ENCODE measurements around the gene ROCK1.
"Not testable (repeated sequence)": the region's sequence is repeated elsewhere in the genome, so short reads cannot be mapped to it uniquely, and the experiment has no call there.

ROCK1 gene

DNA sequence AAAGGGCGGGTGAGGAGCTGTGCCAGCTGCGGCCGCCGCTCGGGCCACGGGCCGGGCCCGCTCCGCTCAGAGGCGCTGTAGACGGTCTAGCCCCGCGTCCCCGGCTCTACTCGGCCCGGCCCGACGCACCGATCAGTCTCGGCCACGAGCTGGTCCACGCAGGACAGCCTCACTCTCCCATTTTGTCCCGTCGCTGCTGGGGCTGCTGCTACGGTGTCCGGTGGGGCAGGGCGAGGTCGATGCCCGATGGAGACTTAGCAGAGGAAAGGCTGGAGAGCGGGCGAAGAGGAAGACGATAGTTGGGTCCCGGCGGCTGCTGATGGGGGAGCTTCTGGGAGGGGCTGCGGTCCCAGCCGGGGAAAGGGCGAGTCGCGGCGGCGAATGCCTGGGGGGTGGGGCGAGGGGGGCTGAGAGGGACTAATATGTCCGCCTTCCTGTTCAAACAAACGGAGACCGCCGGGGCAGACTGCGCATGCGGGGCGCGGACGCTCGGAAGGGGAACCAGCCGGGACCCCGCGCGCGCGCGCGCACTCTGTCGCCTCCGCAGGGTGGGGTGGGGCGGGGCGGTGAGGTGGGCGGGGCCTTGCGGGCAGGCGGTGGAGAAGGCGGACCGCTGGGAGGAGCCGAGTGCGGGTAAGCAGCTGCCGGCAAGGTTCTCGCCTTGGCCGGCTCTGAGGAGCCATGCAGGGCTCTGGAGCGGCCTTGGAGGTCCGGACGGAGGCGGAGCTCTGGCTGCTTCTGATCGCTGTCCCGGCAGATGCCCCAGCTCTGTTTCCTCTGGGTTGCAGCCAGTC is at the start of gene ROCK1:
TSS of gene ROCK1 (minus strand) at position 468 of the 794 bp plus-strand sequence. CDS start 903 bp downstream, outside the sequence.
- DNase-seq, result peak; percentile 91

DNA sequence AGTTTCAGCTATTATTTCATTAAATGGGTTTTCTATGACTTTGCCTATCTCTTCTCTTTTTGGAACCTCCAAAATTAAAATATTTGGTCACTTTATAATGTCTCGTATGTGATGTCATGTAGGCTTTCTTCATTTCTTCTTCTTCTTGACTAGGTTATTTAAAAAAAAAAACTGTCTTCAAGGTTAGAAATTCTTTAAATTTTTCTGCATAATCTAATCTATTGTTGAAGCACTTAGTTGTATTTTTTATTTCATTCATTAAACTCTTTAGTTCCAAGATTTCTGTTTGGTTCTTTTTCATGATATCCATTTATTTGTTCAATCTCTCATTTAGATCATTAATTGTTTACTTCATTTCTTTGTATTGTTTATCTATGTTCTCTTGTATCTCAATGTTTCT is 43.8 kb upstream of the ROCK1 start:
- no peak for DNase-seq

DNA sequence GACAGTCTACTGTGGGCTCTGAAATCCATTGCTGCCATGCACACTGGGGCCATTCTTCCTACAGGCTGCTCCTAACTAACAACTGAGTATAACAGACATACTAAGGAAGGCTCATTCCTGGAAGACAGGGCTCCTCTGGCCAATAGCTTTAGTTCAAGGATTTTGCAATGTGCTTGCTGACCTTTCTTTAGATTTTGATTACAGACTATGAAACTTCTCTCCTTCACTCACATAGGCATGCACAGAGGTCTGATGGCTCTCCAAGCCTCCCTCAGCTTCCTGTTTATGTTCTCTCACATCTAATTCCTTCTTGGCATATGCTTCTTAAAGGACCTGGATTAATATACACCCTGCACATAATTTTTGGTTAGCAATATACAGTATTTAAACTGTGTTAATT is 34.4 kb upstream of the ROCK1 start:
- DNase-seq, result no peak

DNA sequence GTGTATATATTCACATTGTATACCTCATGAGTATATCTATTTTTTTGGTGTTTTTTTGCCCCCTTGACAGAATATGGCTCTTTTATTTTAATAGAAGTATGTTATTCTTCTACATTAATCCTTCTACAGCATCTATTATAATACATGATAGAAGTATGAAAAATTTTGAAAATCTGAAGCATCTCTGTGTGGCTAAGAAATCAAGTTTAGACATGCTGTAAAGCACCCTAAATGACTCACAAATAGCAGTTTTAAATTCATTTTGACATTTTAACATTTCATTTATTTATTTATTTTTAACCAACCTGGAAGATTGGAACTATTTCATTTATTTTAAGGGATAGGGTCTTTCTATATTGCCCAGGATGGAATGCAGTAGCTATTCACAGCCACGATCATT is 33.8 kb upstream of the ROCK1 start:
- no peak for DNase-seq

DNA sequence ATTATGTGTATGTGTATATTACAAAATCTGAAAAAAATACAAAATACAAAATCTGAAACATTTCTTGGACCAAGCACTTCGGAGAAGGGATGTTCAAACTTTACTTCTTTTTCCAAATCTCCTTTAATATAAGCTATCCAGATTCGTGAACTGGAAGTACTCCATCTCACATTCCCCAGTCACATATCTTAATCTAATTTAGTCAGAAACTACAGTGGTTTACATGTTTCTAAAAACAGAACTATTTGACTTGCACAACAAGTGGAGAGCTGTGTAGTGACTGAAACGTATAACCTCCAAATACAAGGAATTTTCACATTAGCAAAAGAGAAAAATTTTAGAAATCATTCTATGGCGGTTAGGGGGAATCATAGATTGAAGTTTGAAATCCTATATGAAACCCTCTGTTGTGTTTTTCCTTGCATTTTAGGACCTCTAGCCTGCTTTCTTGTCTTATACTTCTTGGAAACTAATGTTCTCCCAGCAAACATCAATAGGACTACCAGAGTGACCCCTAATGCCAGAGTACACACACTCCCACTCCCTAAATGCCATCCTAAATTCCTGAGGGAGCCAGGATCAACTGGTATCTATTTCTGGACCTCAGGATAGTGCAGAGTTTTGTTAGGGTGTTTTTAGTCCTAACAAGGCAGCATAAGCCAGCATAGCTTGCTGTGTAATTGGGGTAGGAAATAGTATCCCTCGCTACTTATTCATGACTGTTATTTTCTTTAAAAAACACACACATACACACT is 30.2 kb upstream of the ROCK1 start:
- DNase-seq, result no peak

DNA sequence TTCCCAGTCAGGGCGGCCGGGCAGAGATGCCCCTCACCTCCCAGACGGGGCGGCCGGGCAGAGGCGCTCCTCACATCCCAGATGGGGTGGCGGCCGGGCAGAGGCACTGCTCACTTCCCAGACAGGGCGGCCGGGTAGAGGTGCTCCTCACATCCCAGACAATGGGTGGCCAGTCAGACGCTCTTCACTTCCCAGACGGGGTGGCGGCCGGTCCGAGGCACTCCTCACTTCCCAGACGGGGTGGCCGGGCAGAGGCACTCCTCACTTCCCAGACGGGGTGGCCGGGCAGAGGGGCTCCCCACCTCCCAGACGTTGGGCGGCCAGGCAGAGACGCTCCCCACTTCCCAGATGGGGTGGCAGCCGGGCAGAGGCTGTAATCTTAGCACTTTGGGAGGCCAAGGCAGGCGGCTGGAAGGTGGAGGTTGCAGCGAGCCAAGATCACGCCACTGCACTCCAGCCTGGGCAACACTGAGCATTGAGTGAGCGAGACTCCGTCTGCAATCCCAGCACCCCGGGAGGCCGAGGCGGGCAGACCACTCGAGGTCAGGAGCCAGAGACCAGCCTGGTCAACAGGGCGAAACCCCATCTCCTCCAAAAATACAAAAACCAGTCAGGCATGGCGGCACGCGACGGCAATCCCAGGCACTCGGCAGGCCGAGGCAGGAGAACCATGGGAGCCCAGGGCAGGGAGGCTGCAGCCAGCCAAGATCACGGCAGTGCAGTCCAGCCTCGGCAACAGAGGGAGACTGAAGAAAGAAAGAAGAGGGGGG is 26.3 kb upstream of the ROCK1 start:
- DNase-seq, result not testable (repeated sequence)

DNA sequence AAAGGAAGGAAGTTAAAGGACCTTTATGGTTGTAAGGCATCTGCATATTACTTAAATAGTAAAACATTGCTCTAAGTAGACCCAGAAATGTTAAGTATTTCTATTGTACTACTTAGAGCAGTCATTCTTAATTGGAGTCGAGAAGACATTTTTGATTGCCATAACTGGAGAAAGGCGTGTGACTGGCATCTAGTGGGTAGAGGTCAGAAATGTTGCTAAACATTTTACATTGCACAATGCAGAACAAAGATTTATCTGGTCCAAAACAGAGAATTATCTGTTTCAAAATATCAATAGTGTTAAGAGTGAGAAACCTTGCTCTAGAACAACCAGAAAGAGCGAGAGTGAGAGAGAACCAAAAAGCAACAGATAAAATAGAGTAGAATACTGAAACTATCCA is 23.3 kb upstream of the ROCK1 start:
- DNase-seq, result no peak

DNA sequence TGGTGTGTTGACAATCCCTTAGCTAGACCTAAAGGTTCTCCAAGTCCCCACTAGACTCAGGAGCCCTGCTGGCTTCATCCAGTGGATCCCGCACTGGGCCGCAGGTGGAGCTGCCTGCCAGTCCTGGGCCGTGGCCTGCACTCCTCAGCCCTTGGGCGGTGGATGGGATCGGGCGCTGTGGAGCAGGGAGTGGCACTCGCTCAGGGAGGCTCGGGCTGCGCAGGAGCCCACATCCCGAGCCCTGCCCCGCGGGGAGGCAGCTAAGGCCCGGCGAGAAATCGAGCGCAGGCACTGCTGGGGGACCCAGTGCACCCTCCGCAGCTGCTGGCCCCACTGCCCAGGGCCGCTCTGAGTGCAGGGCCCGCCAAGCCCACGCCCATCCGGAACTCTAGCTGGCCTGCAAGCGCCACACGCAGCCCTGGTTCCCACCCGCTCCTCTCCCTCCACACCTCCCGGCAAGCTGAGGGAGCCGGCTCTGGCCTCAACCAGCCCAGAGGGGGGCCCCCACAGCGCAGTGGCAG is 20.8 kb upstream of the ROCK1 start:
- DNase-seq, result no peak

DNA sequence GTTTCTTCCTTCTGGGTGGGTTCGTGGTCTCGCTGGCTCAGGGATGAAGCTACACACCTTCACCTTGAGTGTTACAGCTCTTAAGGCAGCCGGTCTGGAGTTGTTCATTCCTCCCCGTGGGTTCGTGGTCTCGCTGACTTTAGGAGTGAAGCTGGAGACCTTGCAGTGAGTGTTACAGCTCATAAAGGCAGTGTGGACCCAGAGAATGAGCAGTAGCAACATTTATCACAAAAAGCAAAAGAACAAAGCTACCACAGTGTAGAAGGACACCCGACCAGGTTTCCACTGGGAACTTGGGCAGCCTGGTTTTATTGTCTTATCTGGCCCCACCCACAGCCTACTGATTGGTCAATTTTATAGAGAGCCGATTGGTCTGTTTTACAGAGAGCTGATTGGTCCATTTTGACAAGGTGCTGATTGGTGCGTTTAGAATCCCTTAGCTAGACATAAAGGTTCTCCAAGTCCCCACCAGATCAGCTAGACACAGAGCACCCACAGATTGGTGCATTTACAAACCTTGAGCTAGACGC is 20.1 kb upstream of the ROCK1 start:
- DNase-seq, result no peak

DNA sequence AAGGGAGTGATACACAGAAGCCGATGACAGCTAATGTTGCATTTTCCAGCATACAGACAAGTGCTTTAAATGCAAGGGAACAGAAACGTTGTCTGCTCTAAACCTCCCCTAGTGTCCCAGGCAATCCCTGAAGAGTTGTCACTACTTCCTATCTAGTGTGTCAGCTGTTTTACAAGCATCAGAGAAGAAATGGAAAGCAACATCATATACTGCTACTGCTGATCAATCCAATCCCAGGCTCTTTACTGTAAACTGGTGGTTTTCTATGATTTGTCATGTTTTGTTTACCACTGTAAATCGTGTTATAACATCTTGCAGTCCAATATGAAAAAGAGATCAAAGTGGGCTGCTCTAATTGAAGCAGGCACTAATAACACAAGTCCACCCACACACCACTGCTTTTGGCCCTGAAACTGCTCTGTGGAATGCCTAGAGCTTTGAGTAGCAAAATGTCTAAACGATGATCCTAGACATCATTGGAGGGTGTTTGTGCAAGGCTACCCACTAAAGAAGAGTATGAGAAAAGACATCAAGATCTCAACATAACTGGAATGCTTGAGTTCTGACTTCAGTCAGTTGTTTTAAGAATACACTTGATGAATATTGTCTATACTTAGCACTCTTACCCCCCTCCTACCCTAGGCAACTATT is 18.1 kb upstream of the ROCK1 start:
- no peak for DNase-seq

DNA sequence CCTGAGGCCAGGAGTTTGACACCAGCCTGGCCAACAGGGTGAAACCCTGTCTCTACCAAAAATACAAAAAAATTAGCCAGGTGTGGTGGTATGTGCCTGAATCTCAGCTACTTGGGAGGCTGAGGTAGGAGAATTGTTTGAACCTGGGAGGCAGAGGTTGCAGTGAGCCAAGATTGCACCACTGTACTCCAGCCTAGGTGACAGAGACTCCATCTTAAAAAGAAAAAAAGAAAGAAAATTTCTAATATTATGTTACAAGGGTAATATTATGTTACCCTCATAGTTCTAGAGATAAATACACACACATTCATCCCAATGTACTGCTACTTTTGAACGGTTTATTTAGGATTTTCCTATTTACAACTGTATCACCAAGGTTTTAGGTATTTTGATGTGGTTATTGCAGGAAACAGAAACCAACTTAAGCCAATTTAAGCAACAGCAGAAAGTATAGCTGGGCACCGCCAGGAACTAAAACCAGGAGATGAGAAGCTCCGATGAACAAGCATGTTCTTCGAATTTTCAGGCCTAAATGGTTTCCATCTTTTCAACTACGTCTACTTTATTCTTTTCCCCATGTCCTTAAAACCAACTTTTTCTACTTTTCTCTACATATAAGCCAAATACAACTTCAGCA is 11.8 kb upstream of the ROCK1 start:
- no peak for DNase-seq

DNA sequence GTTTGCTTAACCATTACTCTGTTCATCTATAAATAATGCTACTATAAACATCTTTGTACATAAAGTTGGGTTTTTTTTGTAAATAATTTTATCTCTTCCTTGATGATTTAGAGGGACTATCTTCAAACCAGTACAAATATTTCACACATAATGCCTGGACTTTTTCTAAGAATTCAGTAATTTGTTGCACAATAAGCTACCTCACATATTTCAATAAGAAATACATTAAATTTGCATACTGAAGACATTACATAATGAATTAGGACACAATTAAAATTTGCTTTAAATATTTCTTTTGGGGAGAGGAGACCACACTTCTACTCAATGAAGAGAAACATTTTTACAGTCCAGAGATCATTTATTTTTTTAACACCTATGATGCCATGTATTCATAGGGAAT is 7.2 kb upstream of the ROCK1 start:
- DNase-seq, result no peak

DNA sequence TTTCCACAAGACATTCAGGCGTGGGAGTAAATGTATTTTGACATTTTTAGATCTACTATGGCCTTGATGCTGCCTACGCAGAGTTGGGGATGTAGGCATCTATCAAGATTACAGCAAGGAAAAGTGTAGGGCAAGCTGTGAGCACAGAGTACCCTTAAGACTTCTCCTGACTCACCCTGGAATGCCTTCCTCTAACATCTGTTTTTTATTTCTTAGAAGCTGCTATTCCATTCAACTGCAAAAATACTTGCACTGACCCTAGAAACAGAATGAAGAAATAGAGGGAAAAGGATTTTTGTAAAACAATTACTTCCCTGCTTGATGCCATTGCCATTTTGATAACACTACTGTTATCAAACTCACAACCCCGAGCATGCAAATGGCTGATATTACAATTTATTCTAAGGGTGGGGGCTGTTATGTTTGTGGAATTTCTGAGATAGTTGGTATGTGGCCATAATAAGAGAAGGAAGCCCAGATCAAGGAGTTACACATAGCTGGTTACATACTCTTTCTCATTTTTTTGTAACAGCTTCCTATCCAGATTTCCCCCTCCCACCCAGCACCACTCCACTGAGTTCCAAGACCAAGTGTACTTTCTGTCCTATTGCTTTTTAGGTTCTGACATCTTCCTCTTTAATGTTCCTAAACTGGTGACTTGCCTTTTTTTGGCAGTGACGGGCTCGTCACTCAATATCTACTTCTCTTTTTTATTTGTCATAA is 6.0 kb upstream of the ROCK1 start:
- no peak for DNase-seq

DNA sequence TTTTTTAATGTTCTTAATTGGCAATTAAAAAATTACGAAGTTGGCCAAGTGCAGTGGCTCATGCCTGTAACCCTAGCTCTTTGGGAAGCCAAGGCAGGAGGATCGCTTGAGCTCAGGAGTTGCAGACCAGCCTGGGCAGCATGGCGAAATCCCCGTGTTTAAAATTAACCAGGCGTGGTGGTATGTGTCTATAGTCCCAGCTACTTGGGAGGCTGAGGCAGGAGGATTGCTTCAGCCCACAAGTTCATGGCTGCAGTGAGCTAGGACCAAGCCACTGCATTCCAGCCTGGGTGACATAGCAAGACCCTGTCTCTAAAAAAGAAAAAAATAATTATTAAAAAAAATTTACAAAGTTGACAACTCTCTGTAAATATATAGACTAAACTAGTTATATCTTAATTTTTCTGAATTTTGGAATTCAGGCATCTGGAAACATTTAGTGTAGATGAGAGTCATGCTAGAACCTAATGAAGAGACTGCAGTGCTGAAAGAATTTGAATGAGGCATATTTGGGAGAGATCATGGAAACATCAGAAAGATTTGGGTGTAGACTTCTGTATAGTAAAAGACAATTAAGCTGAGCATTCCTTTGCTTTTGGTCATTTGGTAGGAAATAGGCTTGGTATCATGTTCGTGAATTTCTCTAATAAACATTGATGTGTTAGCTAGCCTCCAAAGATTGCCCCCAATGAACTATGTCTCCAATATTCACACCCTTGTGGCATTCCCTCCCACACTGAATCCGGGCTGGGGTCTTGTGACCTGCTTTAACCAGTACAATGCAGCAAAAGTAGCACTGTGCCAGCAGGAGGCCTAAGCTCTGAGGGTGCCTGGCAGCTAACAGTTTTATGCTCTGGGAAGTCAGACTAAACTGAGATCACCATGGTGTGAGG is 4.2 kb upstream of the ROCK1 start:
- no peak for DNase-seq

DNA sequence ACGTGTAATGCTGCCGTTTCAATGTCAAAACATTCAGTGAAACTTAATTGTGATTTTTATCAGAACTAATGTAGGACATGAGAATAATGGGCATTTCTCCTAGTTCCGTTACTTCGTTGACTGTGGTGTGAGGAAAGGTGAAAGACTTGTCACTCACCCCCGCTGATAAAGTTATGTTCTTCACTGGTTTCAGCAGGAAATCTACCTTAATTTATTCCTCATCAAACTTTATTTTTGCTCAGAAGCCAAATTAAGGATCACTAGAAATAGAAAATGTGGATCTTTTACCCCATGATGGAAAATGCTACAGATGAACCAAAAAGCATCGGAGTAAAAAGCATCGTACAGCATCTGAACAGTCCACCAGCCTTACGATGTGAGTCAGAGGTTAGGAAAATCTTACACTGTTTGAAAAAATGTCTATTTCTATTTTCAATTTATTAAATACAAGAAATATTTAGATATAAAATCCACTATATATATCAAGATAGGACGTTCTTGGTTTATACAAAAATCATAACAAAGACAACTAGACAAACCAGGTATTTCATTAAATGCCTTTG is 1.0 kb upstream of the ROCK1 start:
- DNase-seq, result no peak

DNA sequence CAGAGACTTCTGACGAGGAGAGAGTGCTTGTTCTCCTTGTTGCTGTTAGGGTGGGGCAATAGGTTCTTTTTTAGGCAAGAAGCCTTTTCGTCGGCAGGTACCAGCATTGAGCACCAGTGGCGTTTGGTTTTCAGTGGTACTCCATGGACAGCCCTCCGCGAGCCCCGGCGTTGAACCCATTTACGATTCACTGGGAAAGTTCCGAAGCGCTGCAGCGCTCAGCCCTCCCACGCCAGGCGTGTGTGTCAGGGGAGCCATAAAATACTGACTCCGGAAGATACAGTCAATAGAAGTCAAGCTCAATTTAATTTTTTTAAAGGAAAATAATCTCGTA is 494 bp upstream of the ROCK1 start:
- no peak for DNase-seq

DNA sequence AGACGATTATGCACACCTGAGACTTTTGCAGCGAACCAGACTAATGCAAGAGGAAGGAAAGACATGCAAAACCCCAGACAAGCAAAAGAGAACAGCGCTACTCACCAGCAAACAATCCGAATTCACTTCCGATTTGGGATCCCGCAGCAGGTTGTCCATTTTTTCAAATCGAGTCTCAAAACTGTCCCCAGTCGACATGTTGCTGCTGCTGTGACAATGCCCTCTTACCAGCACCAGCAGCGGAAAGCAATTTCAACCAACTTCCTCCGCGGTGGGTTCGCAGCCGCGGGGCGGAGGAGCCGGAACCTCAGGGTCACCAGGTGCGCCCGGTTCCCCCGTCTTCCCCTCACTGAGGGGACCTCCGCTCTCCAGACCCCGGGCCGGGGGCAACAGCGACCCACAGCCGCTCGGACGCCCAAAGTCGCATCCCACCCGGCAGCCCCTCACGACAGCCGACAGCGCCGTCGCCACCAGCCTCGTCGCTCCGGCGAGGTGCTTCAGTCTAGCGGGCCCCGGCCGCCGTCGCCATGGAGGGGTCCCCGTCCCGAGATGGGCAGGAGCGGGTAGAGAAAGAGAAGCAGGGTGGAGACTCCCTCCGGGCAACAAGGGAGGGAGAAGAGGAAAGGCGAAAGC is 784 bp downstream of the ROCK1 start:
- DNase-seq, result no peak

DNA sequence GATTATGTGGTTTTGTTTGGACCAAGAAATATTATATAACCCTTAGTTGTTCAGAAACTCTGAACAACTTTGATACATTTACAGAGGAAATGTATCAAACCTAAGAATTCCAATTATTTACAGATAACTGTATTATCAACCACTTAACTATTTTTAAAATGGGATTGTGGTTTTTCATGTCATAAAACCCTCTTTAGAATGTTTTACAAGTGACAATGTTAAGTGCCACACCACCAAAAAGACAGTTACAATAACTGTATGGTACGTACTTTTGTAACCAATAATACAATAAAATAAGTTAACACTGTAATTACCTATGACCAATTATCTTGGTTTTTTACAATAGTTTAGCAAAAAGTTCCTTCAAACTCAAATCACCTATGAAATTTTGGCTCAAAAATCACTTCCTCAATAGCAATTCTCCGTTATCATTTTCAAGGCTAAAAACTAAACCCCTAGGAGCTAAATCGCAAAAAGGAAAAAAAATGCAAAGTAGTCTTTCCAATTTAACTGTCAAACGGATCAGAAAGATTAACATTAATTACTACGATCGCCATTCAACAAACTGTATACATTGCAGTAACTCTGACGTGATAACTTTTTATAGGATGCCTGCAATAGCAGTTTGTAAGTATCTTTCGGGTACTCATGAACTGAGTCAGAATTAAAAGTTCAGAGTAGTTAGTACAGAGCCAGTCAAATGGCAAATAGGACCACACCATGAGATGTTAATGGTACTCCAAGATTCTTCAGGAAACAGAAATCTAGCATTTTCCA is 1.5 kb downstream of the ROCK1 start:
- no peak for DNase-seq

DNA sequence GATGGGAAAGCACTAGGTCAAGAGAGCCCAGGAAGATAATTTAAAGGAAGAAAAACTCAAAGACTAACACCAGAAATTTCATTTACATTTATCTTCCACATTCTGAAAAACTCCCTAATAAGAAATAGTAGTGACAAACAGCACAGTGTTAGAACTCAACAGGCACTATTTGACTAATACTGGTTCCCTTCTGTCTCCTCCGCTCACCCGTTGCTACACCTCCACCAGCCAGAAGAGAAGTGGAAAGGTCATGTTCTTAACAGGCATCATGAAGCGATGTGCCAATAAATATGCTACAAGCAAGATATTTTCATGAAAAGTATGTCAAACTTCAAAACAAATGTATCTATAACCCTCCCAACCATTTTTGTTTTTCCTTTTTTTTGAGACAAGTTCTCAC is 5.7 kb downstream of the ROCK1 start:
- DNase-seq, result no peak

All from NCI-H1048 (cell line).